Measurements from ENCODE around the gene RASL12. TPM values are rescaled to one million over a fixed set of nuclear protein-coding genes. Genes with fewer than 3 reads are reported as not detected.
A peak's percentile ranks its signal among the peaks of the same experiment; 100 is the strongest.

Gene RASL12
- total RNA-seq, 2 donors from 2014 or later: 56.3 to 124 TPM

DNA sequence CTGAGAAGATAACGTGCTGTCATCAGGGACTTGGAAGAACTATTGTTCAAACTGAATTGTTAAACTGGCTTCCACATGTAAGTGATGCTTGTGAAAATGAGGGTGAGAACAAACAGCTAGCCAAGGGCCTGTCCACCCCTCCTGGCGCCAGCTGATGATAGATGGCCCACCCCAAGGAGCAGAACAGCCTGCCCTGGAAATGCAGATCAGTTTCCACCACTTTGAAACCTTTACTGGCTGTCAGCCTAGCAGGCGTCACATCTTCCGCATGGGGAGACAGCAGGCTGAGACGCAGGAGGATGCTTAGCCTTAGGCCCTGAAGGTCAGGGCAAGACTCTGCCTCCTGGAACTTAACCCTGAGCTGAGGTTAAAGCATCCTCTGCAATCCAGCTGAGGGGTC, 29.0 kb downstream of the RASL12 start:
- intact Hi-C loops (cut with DNase I): loop anchor here (5.0 to 10.0 kb wide), 2 partner anchors 58 to 236 kb away; no protein-coding TSS in a partner anchor
- TF ChIP-seq POLR2AphosphoS5 (IDR thresholded peaks at IDR 0.05): no peak
- TF ChIP-seq POLR2A (IDR thresholded peaks at IDR 0.05): no peak
- TF ChIP-seq, protein P1, sequence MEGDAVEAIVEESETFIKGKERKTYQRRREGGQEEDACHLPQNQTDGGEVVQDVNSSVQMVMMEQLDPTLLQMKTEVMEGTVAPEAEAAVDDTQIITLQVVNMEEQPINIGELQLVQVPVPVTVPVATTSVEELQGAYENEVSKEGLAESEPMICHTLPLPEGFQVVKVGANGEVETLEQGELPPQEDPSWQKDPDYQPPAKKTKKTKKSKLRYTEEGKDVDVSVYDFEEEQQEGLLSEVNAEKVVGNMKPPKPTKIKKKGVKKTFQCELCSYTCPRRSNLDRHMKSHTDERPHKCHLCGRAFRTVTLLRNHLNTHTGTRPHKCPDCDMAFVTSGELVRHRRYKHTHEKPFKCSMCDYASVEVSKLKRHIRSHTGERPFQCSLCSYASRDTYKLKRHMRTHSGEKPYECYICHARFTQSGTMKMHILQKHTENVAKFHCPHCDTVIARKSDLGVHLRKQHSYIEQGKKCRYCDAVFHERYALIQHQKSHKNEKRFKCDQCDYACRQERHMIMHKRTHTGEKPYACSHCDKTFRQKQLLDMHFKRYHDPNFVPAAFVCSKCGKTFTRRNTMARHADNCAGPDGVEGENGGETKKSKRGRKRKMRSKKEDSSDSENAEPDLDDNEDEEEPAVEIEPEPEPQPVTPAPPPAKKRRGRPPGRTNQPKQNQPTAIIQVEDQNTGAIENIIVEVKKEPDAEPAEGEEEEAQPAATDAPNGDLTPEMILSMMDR (IDR thresholded peaks at IDR 0.05): no peak
- Histone ChIP-seq H3K36me3 (no peaks in the 10 kb centered on the region), H3K4me1 (replicated peaks) (no peaks in the 10 kb centered on the region), H3K9me3 (no peaks in the 10 kb centered on the region), H3K4me3 (no peak overlapping the region), H3K27ac (no peak overlapping the region), H3K27me3 (replicated peaks; ENCODE audit: insufficient read depth) (no peaks in the 10 kb centered on the region)
- 59% methylated on average over 5 of the region's 5 CpGs for WGBS
- DNase-seq (ENCODE audit: low spot score): no peak

DNA sequence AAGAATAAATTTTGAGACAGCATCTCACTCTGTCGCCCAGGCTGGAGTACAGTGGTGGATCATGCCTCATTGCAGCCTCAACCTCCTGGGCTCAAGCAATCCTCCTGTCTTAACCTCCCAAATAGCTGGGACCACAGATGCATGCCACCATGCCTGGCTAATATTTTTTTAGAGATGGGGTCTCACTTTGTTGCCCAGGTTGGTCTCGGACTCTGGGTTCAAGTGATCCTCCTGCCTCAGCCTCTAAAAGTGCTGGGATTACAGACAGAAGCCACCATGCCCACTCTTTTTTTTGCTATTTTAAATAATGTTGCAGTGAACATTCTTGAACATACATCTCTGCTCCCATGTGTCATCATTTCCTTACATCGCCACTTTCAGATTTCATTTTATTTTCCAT, 29.4 kb downstream of the RASL12 start:
- H3K4me1 ChIP-seq (replicated peaks): no peaks in the 10 kb centered on the region
- intact Hi-C loops (cut with DNase I): loop anchor here (5.0 to 10.0 kb wide), 2 partner anchors 59 to 236 kb away; no protein-coding TSS in a partner anchor

DNA sequence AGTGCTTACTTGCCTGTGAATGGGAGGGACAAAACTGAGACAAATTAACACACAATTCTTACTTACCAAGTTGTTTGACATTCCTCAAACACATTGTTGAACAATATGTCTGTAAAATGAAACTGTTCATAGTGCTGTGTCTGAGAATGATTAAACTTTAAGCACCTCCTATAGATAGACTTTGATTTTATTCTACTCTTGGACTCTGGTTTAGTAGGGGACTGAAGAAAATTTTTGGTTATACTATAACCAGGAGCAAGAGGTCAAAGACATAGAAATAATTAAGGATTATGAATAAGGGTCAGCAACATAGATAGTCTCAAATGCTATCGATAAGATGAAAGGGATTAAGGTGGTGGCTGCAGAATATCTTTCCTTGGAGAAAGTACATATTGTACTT, 30.5 kb downstream of the RASL12 start:
- intact Hi-C loops (cut with DNase I): loop anchor here (5.0 to 10.0 kb wide), 2 partner anchors 60 to 237 kb away; no protein-coding TSS in a partner anchor
- Histone ChIP-seq H3K36me3 (no peaks in the 10 kb centered on the region), H3K4me3 (no peak overlapping the region), H3K4me1 (replicated peaks) (no peaks in the 10 kb centered on the region), H3K27ac (no peak overlapping the region), H3K27me3 (replicated peaks; ENCODE audit: insufficient read depth) (no peaks in the 10 kb centered on the region), H3K9me3 (no peaks in the 10 kb centered on the region)
- no peak for DNase-seq (ENCODE audit: low spot score)
- 75% methylated on average over 1 of the region's 1 CpG for WGBS
- TF ChIP-seq, protein P1 (IDR thresholded peaks at IDR 0.05): no peak
- TF ChIP-seq POLR2A (IDR thresholded peaks at IDR 0.05) (no peak), POLR2AphosphoS5 (IDR thresholded peaks at IDR 0.05) (no peak)

More for the DNA sequence above, 29.4 kb downstream of the RASL12 start:
- DNase-seq (ENCODE audit: low spot score): no peak
- no peaks in the 10 kb centered on the region for H3K9me3 ChIP-seq
- H3K36me3 ChIP-seq: no peaks in the 10 kb centered on the region
- no peak overlapping the region for H3K27ac ChIP-seq
- WGBS: 87% methylated on average over 3 of the region's 3 CpGs
- no peaks in the 10 kb centered on the region for H3K27me3 ChIP-seq (replicated peaks; ENCODE audit: insufficient read depth)
- TF ChIP-seq POLR2AphosphoS5 (IDR thresholded peaks at IDR 0.05): no peak
- H3K4me3 ChIP-seq: no peak overlapping the region

DNA sequence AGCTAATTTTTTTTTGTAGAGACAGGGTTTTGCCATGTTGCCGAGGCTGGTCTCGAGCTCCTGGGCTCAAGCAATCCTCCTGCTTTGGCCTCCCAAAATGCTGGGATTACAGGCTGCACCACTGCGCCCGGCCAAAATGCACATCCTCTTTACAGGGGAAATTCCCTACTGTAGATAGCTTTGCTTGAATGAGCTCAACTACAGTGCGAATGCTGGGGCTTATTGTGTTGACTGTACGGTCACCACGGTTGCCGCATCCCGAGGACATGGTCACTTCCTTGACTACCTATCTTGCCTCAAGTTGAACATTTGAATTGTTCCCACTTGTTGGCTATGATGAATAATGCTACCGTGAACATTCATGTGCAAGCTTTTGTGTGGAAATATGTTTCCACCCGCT, 33.1 kb downstream of the RASL12 start:
- no peaks in the 10 kb centered on the region for H3K4me1 ChIP-seq (replicated peaks)
- DNase-seq (ENCODE audit: low spot score): no peak
- intact Hi-C loops (cut with DNase I): loop anchor here (2.0 to 10.0 kb wide), 4 partner anchors 48 to 240 kb away; partner anchors contain the start of gene CLPX
- TF ChIP-seq POLR2AphosphoS5 (IDR thresholded peaks at IDR 0.05) (no peak), POLR2A (IDR thresholded peaks at IDR 0.05) (no peak)
- no peaks in the 10 kb centered on the region for H3K36me3 ChIP-seq
- 93% methylated on average over 11 of the region's 11 CpGs for WGBS
- no peaks in the 10 kb centered on the region for H3K27me3 ChIP-seq (replicated peaks; ENCODE audit: insufficient read depth)
- no peaks in the 10 kb centered on the region for H3K9me3 ChIP-seq
- no peak overlapping the region for H3K4me3 ChIP-seq
- H3K27ac ChIP-seq: no peak overlapping the region

DNA sequence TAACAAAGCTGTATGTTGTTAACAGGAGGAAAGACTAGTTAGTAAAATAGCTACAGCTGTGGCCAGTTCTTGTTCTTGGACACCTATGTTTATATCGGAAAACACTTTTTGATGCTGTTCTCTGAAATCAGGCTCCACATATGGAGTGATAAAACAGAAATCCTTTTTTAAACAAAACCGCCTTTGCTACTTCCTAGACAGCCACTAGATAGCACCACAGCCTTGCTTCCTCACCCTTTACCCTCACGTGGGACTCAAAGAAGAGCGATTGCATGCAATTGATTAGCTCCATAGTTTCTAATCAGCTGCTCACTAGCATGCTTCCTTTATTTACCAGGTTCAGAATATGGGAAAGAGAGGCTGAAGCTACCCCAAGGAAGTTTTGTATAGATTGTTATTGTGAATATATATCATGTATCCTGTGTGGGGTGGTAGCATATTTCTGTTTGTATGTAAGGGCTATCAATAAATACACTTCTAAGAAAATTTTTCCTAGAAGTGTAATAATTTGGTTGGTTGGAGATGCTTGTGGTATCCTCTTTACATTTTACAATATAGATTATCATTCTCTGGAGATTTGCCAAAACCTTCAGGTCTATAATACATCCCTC, 34.0 kb downstream of the RASL12 start:
- Histone ChIP-seq H3K4me1 (replicated peaks) (no peaks in the 10 kb centered on the region), H3K27me3 (replicated peaks; ENCODE audit: insufficient read depth) (no peaks in the 10 kb centered on the region), H3K27ac (no peak overlapping the region), H3K36me3 (no peaks in the 10 kb centered on the region), H3K4me3 (no peak overlapping the region), H3K9me3 (no peaks in the 10 kb centered on the region)
- 4% methylated on average over 4 of the region's 4 CpGs for WGBS
- TF ChIP-seq POLR2A (IDR thresholded peaks at IDR 0.05) (no peak), POLR2AphosphoS5 (IDR thresholded peaks at IDR 0.05) (no peak)
- TF ChIP-seq, protein P1 (IDR thresholded peaks at IDR 0.05): peak in 2 of 4 experiments; percentile 50 to 56
- intact Hi-C loops (cut with DNase I): loop anchor here (2.0 to 10.0 kb wide), 3 partner anchors 49 to 241 kb away; partner anchors contain the start of gene CLPX
- DNase-seq (ENCODE audit: low spot score): no peak

Data from prostate gland (tissue), 2 donors.